HepG2 (cell line): ENCODE data around the gene RIPK3. TPM values are rescaled to one million over a fixed set of nuclear protein-coding genes. Genes with fewer than 3 reads are reported as not detected.

ENCODE experiments used
- ATAC-seq: fragments of 200-7000 bp; cut with Tn5 transposase; 3 replicates; pipeline ENCODE4 v1.9.1; 2020; ENCODE audit warnings: mild to moderate bottlenecking, moderate library complexity
- BruUV-seq: library from RNA; stranded (reverse); fragments of 400-500 nt; replicated peaks from 2 replicates; lab custom pipeline; 2021; lab: Mats Ljungman, UMichigan
- CTCF ChIA-PET: fragments of 300-600 bp; formaldehyde crosslinking; extraction: SDS; loops from one replicate; lab custom pipeline; 2021; ENCODE audit warnings: low total read pairs, inconsistent platforms, low intra/inter-chr PET ratio; lab: Yijun Ruan, JAX
- POLR2A ChIA-PET: fragments of 350-600 bp; sonication (Branson Sonifier 250); formaldehyde crosslinking; loops from one replicate; lab custom pipeline; 2020; ENCODE audit warnings: antibody characterized with exemption, inconsistent platforms; lab: Yijun Ruan, JAX
- DNase-seq: peaks from one replicate; pipeline ENCODE4 v3.0.0-alpha.2; 2015; ENCODE audit warnings: low spot score
- FAIRE-seq: peaks from 3 replicates; lab custom pipeline; 2011; peaks lifted over from hg19 to GRCh38; lab: Jason Lieb, UNC
- H2AFZ ChIP-seq: one replicate; pipeline ENCODE4 v1.6.1; 2011; ENCODE audit warnings: low read length, inconsistent platforms
- H3K27ac ChIP-seq: fragments of 300-600 bp; 3 replicates; pipeline ENCODE4 v1.8.0; 2011; ENCODE audit warnings: mixed run types, mild to moderate bottlenecking, mixed read lengths, low read length, inconsistent platforms; ENCODE audit not compliant: insufficient read depth; ENCODE audit errors: extremely low read length
- H3K27me3 ChIP-seq, 2 experiments: fragments of 200-600 bp in 1 of 2; 2 replicates in 1 of 2; 3 replicates in 1 of 2; pipeline versions ENCODE4 v1.6.0 to v1.8.0; 2011; ENCODE audit warnings: low read length in 2 of 2, mild to moderate bottlenecking in 2 of 2, moderate library complexity in 2 of 2, inconsistent platforms in 1 of 2; ENCODE audit not compliant: insufficient read depth in 2 of 2, control insufficient read depth in 1 of 2
- H3K36me3 ChIP-seq, 2 experiments: fragments of 200-600 bp in 1 of 2; replicated peaks in 1 of 2; 2 replicates in 1 of 2; 3 replicates in 1 of 2; pipeline versions ENCODE4 v1.5.1 to v1.8.0; 2011; ENCODE audit warnings: low read length in 2 of 2, inconsistent platforms in 1 of 2; ENCODE audit not compliant: insufficient read depth in 2 of 2, control insufficient read depth in 1 of 2
- H3K4me1 ChIP-seq: 2 replicates; pipeline ENCODE4 v1.5.1; 2012; ENCODE audit warnings: low read length, inconsistent platforms; ENCODE audit not compliant: insufficient read depth
- H3K4me2 ChIP-seq: 2 replicates; pipeline ENCODE4 v1.6.0; 2011; ENCODE audit warnings: low read depth, low read length, inconsistent platforms
- H3K4me3 ChIP-seq, 3 experiments: fragments of 200-600 bp in 1 of 3; sonication (generic), shearing (Covaris generic) in 1 of 3; replicated peaks in 1 of 3; 2 replicates each; pipeline ENCODE4 v1.5.1; 2011 to 2016; ENCODE audit warnings: low read length in 3 of 3, inconsistent platforms in 2 of 3, low read depth in 2 of 3, mild to moderate bottlenecking in 2 of 3, control low read depth in 1 of 3, mixed read lengths in 1 of 3; ENCODE audit not compliant: insufficient read depth in 1 of 3
- H3K79me2 ChIP-seq: one replicate; pipeline ENCODE4 v1.6.1; 2011; ENCODE audit warnings: low read length, inconsistent platforms; ENCODE audit not compliant: insufficient read depth
- H3K9ac ChIP-seq: 2 replicates; pipeline ENCODE4 v1.6.0; 2011; ENCODE audit warnings: mild to moderate bottlenecking, low read depth, low read length, inconsistent platforms; ENCODE audit not compliant: insufficient read depth
- H3K9me3 ChIP-seq: 2 replicates; pipeline ENCODE4 v1.5.1; 2012; ENCODE audit warnings: mild to moderate bottlenecking, low read length
- H4K20me1 ChIP-seq: 2 replicates; pipeline ENCODE4 v1.6.0; 2011; ENCODE audit warnings: inconsistent platforms, mild to moderate bottlenecking, low read length, moderate library complexity; ENCODE audit not compliant: insufficient read depth
- BCLAF1 ChIP-seq: fragments of 450-650 bp; IDR thresholded peaks from 2 replicates; pipeline ENCODE4 v1.6.1; 2017; ENCODE audit warnings: mild to moderate bottlenecking
- EZH2 ChIP-seq: conservative IDR thresholded peaks from 2 replicates; pipeline ENCODE4 v1.6.1; 2012; ENCODE audit warnings: mild to moderate bottlenecking, low read depth, low read length, moderate library complexity
- NRL ChIP-seq: sonication (generic); formaldehyde crosslinking; IDR thresholded peaks from 2 replicates; pipeline ENCODE4 v1.5.0; 2020; ENCODE audit warnings: missing genetic modification reagents, mild to moderate bottlenecking, moderate library complexity, borderline replicate concordance
- PAWR ChIP-seq: sonication (generic); formaldehyde crosslinking; IDR thresholded peaks from 2 replicates; pipeline ENCODE4 v1.4.0; 2020; ENCODE audit warnings: missing genetic modification reagents, mild to moderate bottlenecking, borderline replicate concordance
- PRDM4 ChIP-seq: sonication (generic); formaldehyde crosslinking; IDR thresholded peaks from 2 replicates; pipeline ENCODE4 v1.9.0; 2021; ENCODE audit warnings: missing genetic modification reagents, borderline replicate concordance
- ZBTB39 ChIP-seq: sonication (generic); formaldehyde crosslinking; IDR thresholded peaks from 2 replicates; pipeline ENCODE4 v1.5.0; 2020; ENCODE audit warnings: missing genetic modification reagents
- ZIK1 ChIP-seq: sonication (generic); formaldehyde crosslinking; IDR thresholded peaks from 2 replicates; pipeline ENCODE4 v1.5.0; 2020; ENCODE audit warnings: mild to moderate bottlenecking, low read depth, missing genetic modification reagents, borderline replicate concordance
- ZNF101 ChIP-seq: sonication (generic); formaldehyde crosslinking; IDR thresholded peaks from 2 replicates; pipeline ENCODE4 v1.4.0; 2020; ENCODE audit warnings: mild to moderate bottlenecking, low read depth, missing genetic modification reagents, borderline replicate concordance
- ZNF274 ChIP-seq: sonication (generic); formaldehyde crosslinking; IDR thresholded peaks from 2 replicates; pipeline ENCODE4 v1.5.1; 2020; ENCODE audit warnings: mild to moderate bottlenecking, missing genetic modification reagents
- ZNF572 ChIP-seq: sonication (generic); formaldehyde crosslinking; IDR thresholded peaks from 2 replicates; pipeline ENCODE4 v1.5.1; 2020; ENCODE audit warnings: mild to moderate bottlenecking, missing genetic modification reagents
- ZSCAN21 ChIP-seq: sonication (generic); formaldehyde crosslinking; IDR thresholded peaks from 2 replicates; pipeline ENCODE4 v1.8.0; 2022; ENCODE audit warnings: mild to moderate bottlenecking, missing genetic modification reagents, moderate library complexity, borderline replicate concordance
- WGBS: methylation state at CpG from one replicate; pipeline ENCODE4 v1.1.6; 2017; ENCODE audit warnings: low lambda C conversion rate; 5-methylcytosine and 5-hydroxymethylcytosine counted together
- in situ Hi-C: cut with HindIII; loops from 2 replicates; pipeline ENCODE4 v1.10.0; 2017; ENCODE audit warnings: low pct_unique_long_range_greater_than_20kb; ENCODE audit not compliant: extremely low pct_ligation_motif_present
- intact Hi-C: fragments of 100-400 bp; cut with micrococcal nuclease; formaldehyde crosslinking; loops from one replicate; pipeline ENCODE4 v1.10.0; 2022; ENCODE audit not compliant: unreplicated experiment
- polyA plus RNA-seq, 8 experiments: library from polyadenylated mRNA; depleted of rRNA in 3 of 8; stranded (reverse) in 7 of 8; unstranded in 1 of 8; fragments of >200 nt; fragmentation: Illumina TruSeq in 4 of 8; extraction: Trizol in 4 of 8; gene quantifications; 2 replicates each; pipeline versions ENCODE4 v1.2.1 to v1.2.3, GENCODE V29; 2011 to 2016; ENCODE audit warnings: low read depth in 4 of 8, missing spikeins in 1 of 8, mixed read lengths in 1 of 8; ENCODE audit not compliant: insufficient read depth in 1 of 8
- total RNA-seq, 5 experiments: library from RNA; depleted of rRNA; stranded (reverse); fragments of >200 nt; fragmentation: Illumina TruSeq; extraction: Trizol; gene quantifications; 2 replicates each; pipeline ENCODE4 v1.2.3, GENCODE V29; 2016; ENCODE audit warnings: low read depth in 1 of 5

The RIPK3 gene
- total and polyA plus RNA-seq, 2 of the 13 experiments (the other 11 are each of a cell fraction or from before 2014, with no cell fraction given) = not detected

- in situ Hi-C loops = no loop called here
- no peak overlapping the region for H3K4me2 ChIP-seq
- POLR2A ChIA-PET = interaction anchor here (1.2 to 2.0 kb wide), 2 partner anchors 14 to 50 kb away, joined by 4 to 10 read pairs; partner anchors contain the start of genes CBLN3 and KHNYN
These were observed 40.3 kb upstream of the RIPK3 start for GRCh38 chr14:24379907-24380730.

More at GRCh38 chr14:24379907-24380730, 40.3 kb upstream of the RIPK3 start:
- Histone ChIP-seq H4K20me1 (no peaks in the 10 kb centered on the region), H3K9ac (no peak overlapping the region), H3K9me3 (no peaks in the 10 kb centered on the region), H3K27me3 (peaks cover 7 to 57% of the 10 kb centered on the region in 2 experiments; a peak in 4 of 5 replicates), H3K4me1 (peaks cover 14% of the 10 kb centered on the region), H3K27ac (no peak overlapping the region), H3K36me3 (no peaks in the 10 kb centered on the region), H2AFZ (no peak overlapping the region), H3K4me3 (no peak overlapping the region), H3K79me2 (no peaks in the 10 kb centered on the region)
- no TSS peak for BruUV-seq
- TF ChIP-seq ZNF572 (no peak), ZNF101 (CRISPR knock-in tag) (no peak), EZH2 (0 out of 2 replicates have a peak, but pooled peaks have one; percentile 25), ZNF274 (CRISPR knock-in tag) (0 out of 2 replicates have a peak, but pooled peaks have one; percentile 40), ZBTB39 (CRISPR knock-in tag) (0 out of 2 replicates have a peak, but pooled peaks have one; percentile 41), ZSCAN21 (no peak), BCLAF1 (no peak), ZIK1 (CRISPR knock-in tag) (no peak), PRDM4 (CRISPR knock-in tag) (no peak), PAWR (CRISPR knock-in tag) (0 out of 2 replicates have a peak, but pooled peaks have one; percentile 71), NRL (0 out of 2 replicates have a peak, but pooled peaks have one; percentile 49)
- CTCF ChIA-PET = no interaction called here
- 49% methylated on average over 15 of the region's 15 CpGs for WGBS
- DNase-seq (no peak), FAIRE-seq (no peak), ATAC-seq (no peak)
- intact Hi-C loops = no loop called here
